GM12878 (cell line): Measurements from ENCODE around the gene HAND2. TPM values are rescaled to one million over a fixed set of nuclear protein-coding genes. Genes with fewer than 3 reads are reported as not detected.
A peak's percentile ranks its signal among the peaks of the same experiment; 100 is the strongest.

ENCODE experiments used
- ATAC-seq: fragments of 200-7000 bp; cut with Tn5 transposase; 3 replicates; pipeline ENCODE4 v1.9.1; 2020; ENCODE audit warnings: mild to moderate bottlenecking, moderate library complexity
- BruUV-seq: library from RNA; stranded (reverse); fragments of 400-500 nt; replicated peaks from 2 replicates; lab custom pipeline; 2021; lab: Mats Ljungman, UMichigan
- CTCF ChIA-PET: fragments of 300-600 bp; sonication (Branson Sonifier 250); formaldehyde crosslinking; extraction: SDS; loops from one replicate; lab custom pipeline; 2021; ENCODE audit warnings: inconsistent platforms; lab: Yijun Ruan, JAX
- POLR2A ChIA-PET: fragments of 350-600 bp; formaldehyde crosslinking; extraction: SDS; loops from one replicate; lab custom pipeline; 2021; ENCODE audit warnings: inconsistent platforms; lab: Charles Lee
- RAD21 ChIA-PET: fragments of 300-600 bp; sonication (Branson Sonifier 250); formaldehyde crosslinking; loops from one replicate; lab custom pipeline; 2023; ENCODE audit warnings: antibody characterized with exemption; ENCODE audit not compliant: unreplicated experiment; lab: Charles Lee
- SMC1A ChIA-PET: fragments of 300-600 bp; sonication (Branson Sonifier 250); formaldehyde crosslinking; loops from one replicate; lab custom pipeline; 2023; ENCODE audit not compliant: unreplicated experiment, uncharacterized antibody; lab: Charles Lee
- DNase-seq: peaks from one replicate; pipeline ENCODE4 v3.0.0-alpha.2; 2011; ENCODE audit warnings: low read depth, low spot score
- FAIRE-seq: peaks from 3 replicates; lab custom pipeline; 2011; peaks lifted over from hg19 to GRCh38; lab: Jason Lieb, UNC
- H2AFZ ChIP-seq: 2 replicates; pipeline ENCODE4 v1.6.0; 2011; ENCODE audit warnings: low read depth, low read length, control low read depth; ENCODE audit not compliant: control insufficient read depth
- H3K27ac ChIP-seq: 2 replicates; pipeline ENCODE4 v1.5.1; 2011; ENCODE audit warnings: control low read depth; ENCODE audit not compliant: control insufficient read depth, insufficient read depth
- H3K27me3 ChIP-seq, 2 experiments: replicated peaks in 1 of 2; 2 replicates each; pipeline versions ENCODE4 v1.6.0 to v1.6.1; 2011; ENCODE audit warnings: low read length in 1 of 2; ENCODE audit not compliant: control insufficient read depth in 2 of 2, insufficient read depth in 2 of 2
- H3K36me3 ChIP-seq, 2 experiments: 2 replicates each; pipeline ENCODE4 v1.5.1; 2011; ENCODE audit warnings: low read length in 1 of 2; ENCODE audit not compliant: control insufficient read depth in 2 of 2, insufficient read depth in 2 of 2
- H3K4me1 ChIP-seq: 2 replicates; pipeline ENCODE4 v1.6.1; 2011; ENCODE audit warnings: mild to moderate bottlenecking, low read length, moderate library complexity, mixed read lengths; ENCODE audit not compliant: control insufficient read depth, insufficient read depth
- H3K4me2 ChIP-seq: 2 replicates; pipeline ENCODE4 v1.6.0; 2011; ENCODE audit warnings: control low read depth; ENCODE audit not compliant: control insufficient read depth, insufficient read depth
- H3K4me3 ChIP-seq: fragments of 200-600 bp; sonication (generic); 2 replicates; pipeline ENCODE4 v1.5.1; 2016
- H3K79me2 ChIP-seq: 2 replicates; pipeline ENCODE4 v1.6.0; 2011; ENCODE audit warnings: low read length; ENCODE audit not compliant: control insufficient read depth, insufficient read depth
- H3K9ac ChIP-seq: 2 replicates; pipeline ENCODE4 v1.8.0; 2011; ENCODE audit warnings: low read length, control low read depth, mixed read lengths; ENCODE audit not compliant: control insufficient read depth, insufficient read depth
- H3K9me3 ChIP-seq: replicated peaks from 3 replicates; pipeline ENCODE4 v1.5.1; 2011; ENCODE audit warnings: mild to moderate bottlenecking, low read length; ENCODE audit not compliant: control insufficient read depth, insufficient read depth
- H4K20me1 ChIP-seq: 2 replicates; pipeline ENCODE4 v1.6.0; 2011; ENCODE audit not compliant: control insufficient read depth, insufficient read depth
- BRCA1 ChIP-seq: IDR thresholded peaks from 2 replicates; pipeline ENCODE4 v1.6.1; 2011; ENCODE audit warnings: low read depth, low read length, improper control_type of control experiment
- CBFB ChIP-seq: IDR thresholded peaks from 2 replicates; pipeline ENCODE4 v1.6.1; 2016; ENCODE audit warnings: antibody characterized with exemption, low read depth
- CHD1 ChIP-seq: IDR thresholded peaks from 2 replicates; pipeline ENCODE4 v1.6.1; 2012; ENCODE audit warnings: low read depth, low read length, improper control_type of control experiment
- CHD4 ChIP-seq: fragments of 200-600 bp; sonication (generic); IDR thresholded peaks from 2 replicates; pipeline ENCODE4 v1.6.1; 2016; ENCODE audit warnings: mild to moderate bottlenecking
- E4F1 ChIP-seq: fragments of 450-650 bp; IDR thresholded peaks from 2 replicates; pipeline ENCODE4 v1.6.1; 2018; ENCODE audit warnings: borderline replicate concordance, mild to moderate bottlenecking; ENCODE audit not compliant: partially characterized antibody
- GATAD2B ChIP-seq: fragments of 450-650 bp; conservative IDR thresholded peaks from 2 replicates; pipeline ENCODE4 v1.6.1; 2017; ENCODE audit warnings: low read depth, mild to moderate bottlenecking, moderate library complexity
- RFX5 ChIP-seq: IDR thresholded peaks from 2 replicates; pipeline ENCODE4 v1.6.1; 2011; ENCODE audit warnings: low read depth, low read length, improper control_type of control experiment
- YBX1 ChIP-seq: fragments of 450-650 bp; IDR thresholded peaks from 2 replicates; pipeline ENCODE4 v1.6.1; 2016; ENCODE audit warnings: antibody characterized with exemption
- ZNF592 ChIP-seq: fragments of 450-650 bp; IDR thresholded peaks from 2 replicates; pipeline ENCODE4 v1.6.1; 2017; ENCODE audit warnings: mild to moderate bottlenecking, moderate library complexity
- WGBS: methylation state at CpG from one replicate; pipeline ENCODE4 v1.1.6; 2016; ENCODE audit warnings: low lambda C conversion rate; ENCODE audit not compliant: insufficient replicate concordance, insufficient coverage; ENCODE audit errors: missing lambda C conversion rate; 5-methylcytosine and 5-hydroxymethylcytosine counted together
- in situ Hi-C: fragments of 300-500 bp; cut with MboI; formaldehyde crosslinking; loops from 9 replicates; pipeline ENCODE4 v1.14.3; 2018; ENCODE audit warnings: mixed read lengths
- intact Hi-C: fragments of 100-400 bp; cut with micrococcal nuclease; formaldehyde crosslinking; loops from one replicate; pipeline ENCODE4 v1.14.2; 2022; ENCODE audit not compliant: unreplicated experiment
- polyA plus RNA-seq, 11 experiments: library from polyadenylated mRNA; depleted of rRNA in 4 of 11; unstranded in 6 of 11; stranded (reverse) in 5 of 11; fragments of >200 nt; fragmentation: Nextera tagmentation in 4 of 11; fragmentation: Illumina TruSeq in 1 of 11; extraction: Ambion mirVana in 4 of 11; extraction: Trizol in 1 of 11; gene quantifications; 1 replicate in 1 of 11; 2 replicates in 10 of 11; pipeline versions ENCODE4 v1.2.1 to v1.2.3, GENCODE V29; 2011 to 2016; ENCODE audit warnings: inconsistent platforms in 2 of 11, missing spikeins in 2 of 11, low read depth in 1 of 11
- total RNA-seq, 4 experiments: library from RNA; depleted of rRNA in 3 of 4; stranded (reverse); fragments of >200 nt in 3 of 4; fragmentation: Illumina TruSeq in 1 of 4; extraction: Trizol in 1 of 4; gene quantifications; 2 replicates each; pipeline versions ENCODE4 v1.2.1 to v1.2.3, GENCODE V29; 2013 to 2021

Gene HAND2
- total and polyA plus RNA-seq, 10 of the 15 experiments (the other 5 are each of a cell fraction or from before 2014, with no cell fraction given) = 0.09 TPM; not detected in 9

DNA sequence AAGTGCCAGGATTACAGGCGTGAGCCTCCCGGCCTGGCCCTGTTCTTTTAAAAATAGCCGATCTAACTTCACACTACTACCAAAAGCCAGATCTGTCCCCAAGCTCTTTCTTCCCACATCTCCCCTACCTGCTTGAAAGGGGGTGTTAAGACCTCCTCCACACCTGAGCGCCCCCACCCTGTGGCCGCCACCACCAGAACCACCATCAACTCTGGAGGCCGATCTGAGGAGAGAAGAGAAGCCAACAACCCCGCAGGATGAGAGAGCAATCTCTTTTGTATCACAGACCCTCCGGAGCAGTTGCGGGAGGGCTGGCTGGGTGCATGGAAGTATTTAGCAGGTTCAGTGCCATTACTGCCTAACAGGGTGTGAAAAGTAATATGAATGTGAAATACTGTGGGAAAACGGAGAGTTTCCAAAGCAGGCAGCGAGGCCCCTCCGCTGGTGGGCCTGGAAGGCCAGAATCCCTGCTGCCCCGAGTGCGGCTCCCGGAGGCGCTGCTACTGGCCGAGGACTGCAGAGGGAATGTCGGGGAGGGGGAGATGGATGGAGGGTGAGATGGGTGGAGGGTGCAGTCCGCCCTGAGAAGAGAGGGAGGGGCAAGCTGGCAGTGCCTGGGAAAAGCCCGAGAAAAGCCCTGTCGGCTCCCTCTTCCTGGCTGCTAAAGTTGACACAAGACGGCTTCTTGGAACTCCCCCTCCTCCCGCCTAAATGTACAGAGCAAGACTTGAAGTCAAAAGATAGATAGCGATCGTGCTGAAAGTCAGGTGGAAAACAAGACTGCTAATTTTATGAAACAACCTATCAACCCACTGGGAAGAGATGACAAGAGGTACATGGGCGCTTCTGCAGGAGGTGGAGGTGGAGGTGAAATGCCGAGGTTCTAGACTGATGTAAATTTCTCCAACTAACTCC lies 22.3 kb downstream of the HAND2 start:
- WGBS = 58% methylated on average over 26 of the region's 27 CpGs
- intact Hi-C loops = loop anchor here (5.0 kb wide), 1 partner anchor 485 kb away; no protein-coding TSS in a partner anchor
- H3K36me3 ChIP-seq = no peaks in the 10 kb centered on the region
- no peak for FAIRE-seq
- ChIA-PET POLR2A (no interaction called here), RAD21 (no interaction called here), CTCF (no interaction called here), SMC1A (no interaction called here)
- H3K27ac ChIP-seq = no peak overlapping the region
- H3K79me2 ChIP-seq = no peaks in the 10 kb centered on the region
- H3K4me1 ChIP-seq = peaks cover 14% of the 10 kb centered on the region
- H3K4me3 ChIP-seq = no peak overlapping the region; the same call in 1 of the 2 replicates
- H2AFZ ChIP-seq = no peak overlapping the region
- H3K9me3 ChIP-seq = no peaks in the 10 kb centered on the region; the same call in 2 of the 3 replicates
- H4K20me1 ChIP-seq = no peaks in the 10 kb centered on the region
- no TSS peak for BruUV-seq
- no peak for ATAC-seq
- 0 out of 2 replicates have a peak overlapping the region, but pooled peaks have one; percentile 15 for H3K4me2 ChIP-seq
- in situ Hi-C loops = loop anchor here (25.0 kb wide), 1 partner anchor 805 kb away; no protein-coding TSS in a partner anchor
- TF ChIP-seq GATAD2B = no peak
- no peak for TF ChIP-seq CHD4
- no peak for TF ChIP-seq BRCA1
- no peak for TF ChIP-seq ZNF592
- TF ChIP-seq YBX1 = no peak
- no peak for TF ChIP-seq CHD1
- no peak for TF ChIP-seq CBFB
- TF ChIP-seq RFX5 = no peak
- TF ChIP-seq E4F1 = no peak
- TF ChIP-seq, all 136 proteins: peak for 0
- H3K9ac ChIP-seq = no peak overlapping the region
- peaks cover 10 to 22% of the 10 kb centered on the region in 2 experiments for H3K27me3 ChIP-seq
- DNase-seq = no peak
